A204.1 (cell line): ENCODE data around the gene MYO1D.
"Not testable (repeated sequence)": the region's sequence is repeated elsewhere in the genome, so short reads cannot be mapped to it uniquely, and the experiment has no call there.

Source experiments
- FAIRE-seq: peaks from 2 replicates; lab custom pipeline; 2012; peaks lifted over from hg19 to GRCh38; lab: Jason Lieb, UNC

The MYO1D gene

GRCh38 chr17:32727681-32728080, 149.2 kb downstream of the MYO1D start:
- FAIRE-seq = no peak

- no peak for FAIRE-seq
These were observed 151.2 kb downstream of the MYO1D start for GRCh38 chr17:32725697-32726096.

- no peak for FAIRE-seq
These were observed 153.5 kb downstream of the MYO1D start for GRCh38 chr17:32723310-32723955.

- FAIRE-seq = no peak
These were observed 154.2 kb downstream of the MYO1D start for GRCh38 chr17:32722733-32723132.

GRCh38 chr17:32720671-32721070, 156.3 kb downstream of the MYO1D start:
- no peak for FAIRE-seq

- no peak for FAIRE-seq
These were observed 157.2 kb downstream of the MYO1D start for GRCh38 chr17:32719689-32720088.

GRCh38 chr17:32714922-32715321, 162.0 kb downstream of the MYO1D start:
- FAIRE-seq = not testable (repeated sequence)

GRCh38 chr17:32714206-32714605, 162.7 kb downstream of the MYO1D start:
- FAIRE-seq = not testable (repeated sequence)

GRCh38 chr17:32713081-32713480, 163.8 kb downstream of the MYO1D start:
- no peak for FAIRE-seq

- no peak for FAIRE-seq
These were observed 167.4 kb downstream of the MYO1D start for GRCh38 chr17:32709562-32709961.

- FAIRE-seq = no peak
These were observed 175.1 kb downstream of the MYO1D start for GRCh38 chr17:32701871-32702270.

- no peak for FAIRE-seq
These were observed 177.7 kb downstream of the MYO1D start for GRCh38 chr17:32699247-32699646.

GRCh38 chr17:32697728-32698625, 178.9 kb downstream of the MYO1D start:
- FAIRE-seq = no peak

- FAIRE-seq = no peak
These were observed 180.5 kb downstream of the MYO1D start for GRCh38 chr17:32696426-32696825.

GRCh38 chr17:32695864-32696263, 181.1 kb downstream of the MYO1D start:
- no peak for FAIRE-seq

GRCh38 chr17:32693194-32693897, 183.6 kb downstream of the MYO1D start:
- no peak for FAIRE-seq

GRCh38 chr17:32692179-32692578, 184.7 kb downstream of the MYO1D start:
- no peak for FAIRE-seq

GRCh38 chr17:32689348-32689747, 187.6 kb downstream of the MYO1D start:
- no peak for FAIRE-seq

GRCh38 chr17:32688221-32688620, 188.7 kb downstream of the MYO1D start:
- FAIRE-seq = no peak

- FAIRE-seq = no peak
These were observed 192.6 kb downstream of the MYO1D start for GRCh38 chr17:32684087-32684958.

GRCh38 chr17:32673964-32674363, 203.0 kb downstream of the MYO1D start:
- no peak for FAIRE-seq

GRCh38 chr17:32672711-32673110, 204.2 kb downstream of the MYO1D start:
- FAIRE-seq = no peak
